Activated CD4-positive, alpha-beta T cell treated with anti-CD3 and anti-CD28 coated beads, Interleukin-10, Interleukin-2, amounts not matched to agents 100 ng/mL and 50 ng/mL, durations not matched to agents 16 hours and 8 hours (primary cell): Measurements from ENCODE around the gene GDPD4.

Experiments used
- DNase-seq: peaks from one replicate; pipeline ENCODE4 v3.0.0-alpha.2; 2020

Gene GDPD4

DNA sequence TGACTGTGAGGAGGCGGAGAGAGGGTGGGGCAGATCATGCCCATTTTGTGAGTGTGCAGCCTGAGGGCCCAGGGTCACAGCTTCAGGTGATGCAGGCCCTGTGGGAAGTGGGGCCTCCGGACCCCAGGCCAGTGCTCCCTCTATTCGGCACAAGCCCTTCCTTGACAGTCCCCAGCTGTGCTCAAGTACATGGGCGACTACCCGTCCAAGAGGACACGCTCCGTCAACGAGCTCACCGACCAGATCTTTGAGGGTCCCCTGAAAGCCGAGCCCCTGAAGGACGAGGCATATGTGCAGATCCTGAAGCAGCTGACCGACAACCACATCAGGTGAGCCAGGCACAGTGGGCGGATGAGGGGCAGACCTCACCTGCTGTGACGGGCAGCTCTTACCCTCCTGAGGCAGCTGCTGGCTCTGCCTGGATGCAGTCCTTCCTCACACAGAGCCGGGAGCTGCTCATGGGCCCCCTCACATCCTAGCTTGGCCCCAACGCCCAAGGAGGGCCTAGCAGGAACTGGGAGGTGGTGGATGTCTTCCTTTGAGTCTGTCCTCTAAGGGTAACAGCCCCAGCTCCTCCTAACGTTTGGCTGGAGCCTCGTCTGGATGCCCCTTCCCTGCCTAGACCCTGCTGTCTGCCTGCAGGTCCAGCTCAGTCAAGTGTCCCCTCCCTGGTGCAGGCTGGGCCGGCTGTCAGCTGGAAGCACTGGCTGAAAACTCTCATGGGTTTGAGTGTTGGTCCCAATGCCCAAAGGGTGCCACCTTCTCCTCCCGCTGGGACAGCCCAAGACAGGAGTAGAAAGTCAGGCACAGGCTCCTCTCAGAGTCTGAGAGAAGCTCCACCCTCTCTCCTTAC is 97.4 kb downstream of the GDPD4 start:
- no peak for DNase-seq

DNA sequence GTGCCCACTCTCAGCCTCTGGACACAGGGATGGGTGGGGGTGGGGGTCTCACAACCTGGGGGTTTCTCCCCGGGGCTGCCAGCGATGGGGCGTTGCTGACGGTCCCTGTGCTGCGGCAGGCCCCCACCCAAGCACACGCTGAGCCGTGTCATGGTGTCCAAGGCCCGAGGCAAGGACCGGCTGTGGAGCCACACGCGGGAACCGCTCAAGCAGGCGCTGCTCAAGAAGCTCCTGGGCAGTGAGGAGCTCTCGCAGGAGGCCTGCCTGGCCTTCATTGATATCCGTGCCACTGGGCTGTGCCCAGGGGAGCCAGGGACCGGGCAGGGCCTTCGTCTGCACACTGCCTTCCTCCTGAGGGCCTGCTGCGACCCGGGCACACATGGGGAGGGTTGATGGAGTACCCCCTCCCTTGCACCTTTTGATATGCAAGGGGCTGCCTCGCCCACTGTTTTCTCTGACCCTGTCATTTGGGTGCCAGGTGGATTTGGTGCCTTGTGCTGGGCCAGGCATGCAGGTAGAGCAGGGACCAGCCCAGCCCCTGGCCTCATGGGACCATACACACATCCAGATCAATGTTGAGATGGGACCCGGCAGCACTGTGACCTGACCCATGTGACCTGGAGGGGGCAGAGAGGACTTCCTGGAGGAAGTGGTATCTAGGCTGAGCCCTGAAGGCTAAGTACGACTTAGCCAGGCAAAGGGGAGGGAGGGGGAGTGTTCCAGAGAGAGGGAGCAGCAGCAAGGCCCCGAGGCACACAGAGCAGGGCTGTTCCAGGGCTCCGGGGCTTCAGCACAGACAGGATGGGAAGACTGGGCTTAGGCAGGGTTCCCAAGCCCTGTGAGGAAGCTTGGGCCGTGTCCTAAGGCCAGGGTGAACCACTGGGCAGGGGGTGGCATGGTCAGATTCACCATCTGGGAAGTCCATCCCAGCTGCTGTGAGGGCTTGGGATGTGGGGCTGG is 98.3 kb downstream of the GDPD4 start:
- no peak for DNase-seq

DNA sequence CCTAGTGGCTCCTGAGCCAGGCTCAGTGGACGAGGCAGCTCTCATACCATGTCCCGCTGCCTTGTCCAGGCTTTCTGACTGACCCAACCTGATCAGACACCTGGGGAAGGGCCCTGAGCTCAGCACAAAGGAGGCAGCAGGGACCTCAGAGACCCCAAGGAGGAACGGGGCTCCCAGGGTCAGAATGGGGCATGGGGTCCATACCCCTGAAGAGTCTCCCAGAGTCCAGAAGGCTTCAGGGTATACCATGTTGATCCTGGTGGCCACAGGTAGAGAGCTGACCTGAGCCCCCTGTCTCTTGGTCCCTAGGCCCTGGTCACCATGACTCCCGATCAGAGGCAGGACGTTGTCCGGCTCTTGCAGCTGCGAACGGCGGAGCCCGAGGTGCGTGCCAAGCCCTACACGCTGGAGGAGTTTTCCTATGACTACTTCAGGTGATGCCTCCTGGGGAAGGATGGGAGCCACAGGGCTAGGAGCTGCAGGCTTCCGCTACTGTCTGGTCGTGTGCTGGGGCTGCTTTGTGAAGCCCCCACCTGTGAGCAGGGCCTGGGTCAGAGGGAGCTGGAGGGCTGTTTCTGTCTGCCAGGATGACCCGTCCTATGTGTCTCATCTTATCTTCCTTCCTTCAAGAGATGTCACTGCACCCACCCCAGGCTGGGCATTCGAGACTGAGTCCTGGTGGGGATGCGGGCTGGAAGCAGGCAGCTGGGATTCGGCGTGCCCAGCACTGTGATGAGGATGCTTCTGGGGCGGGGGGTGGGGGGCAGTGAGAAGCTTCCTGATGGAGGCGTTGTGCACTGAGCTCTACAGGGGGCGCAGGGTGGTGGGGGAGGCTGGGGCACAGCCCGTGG is 99.3 kb downstream of the GDPD4 start:
- no peak for DNase-seq

DNA sequence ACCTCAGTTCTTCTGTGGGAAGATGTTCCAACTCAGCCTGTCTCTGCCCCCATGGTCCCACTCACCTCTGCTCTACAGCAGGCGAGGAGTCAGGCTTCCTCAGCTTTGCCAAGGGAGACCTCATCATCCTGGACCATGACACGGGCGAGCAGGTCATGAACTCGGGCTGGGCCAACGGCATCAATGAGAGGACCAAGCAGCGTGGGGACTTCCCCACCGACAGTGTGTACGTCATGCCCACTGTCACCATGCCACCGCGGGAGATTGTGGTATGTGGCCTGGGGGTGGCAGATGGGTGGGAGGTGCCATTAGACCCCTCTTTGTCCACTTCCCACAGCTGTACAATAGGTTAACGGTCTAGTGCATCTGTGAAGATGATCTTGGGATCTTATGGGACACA is 100.1 kb downstream of the GDPD4 start:
- DNase-seq, result no peak

DNA sequence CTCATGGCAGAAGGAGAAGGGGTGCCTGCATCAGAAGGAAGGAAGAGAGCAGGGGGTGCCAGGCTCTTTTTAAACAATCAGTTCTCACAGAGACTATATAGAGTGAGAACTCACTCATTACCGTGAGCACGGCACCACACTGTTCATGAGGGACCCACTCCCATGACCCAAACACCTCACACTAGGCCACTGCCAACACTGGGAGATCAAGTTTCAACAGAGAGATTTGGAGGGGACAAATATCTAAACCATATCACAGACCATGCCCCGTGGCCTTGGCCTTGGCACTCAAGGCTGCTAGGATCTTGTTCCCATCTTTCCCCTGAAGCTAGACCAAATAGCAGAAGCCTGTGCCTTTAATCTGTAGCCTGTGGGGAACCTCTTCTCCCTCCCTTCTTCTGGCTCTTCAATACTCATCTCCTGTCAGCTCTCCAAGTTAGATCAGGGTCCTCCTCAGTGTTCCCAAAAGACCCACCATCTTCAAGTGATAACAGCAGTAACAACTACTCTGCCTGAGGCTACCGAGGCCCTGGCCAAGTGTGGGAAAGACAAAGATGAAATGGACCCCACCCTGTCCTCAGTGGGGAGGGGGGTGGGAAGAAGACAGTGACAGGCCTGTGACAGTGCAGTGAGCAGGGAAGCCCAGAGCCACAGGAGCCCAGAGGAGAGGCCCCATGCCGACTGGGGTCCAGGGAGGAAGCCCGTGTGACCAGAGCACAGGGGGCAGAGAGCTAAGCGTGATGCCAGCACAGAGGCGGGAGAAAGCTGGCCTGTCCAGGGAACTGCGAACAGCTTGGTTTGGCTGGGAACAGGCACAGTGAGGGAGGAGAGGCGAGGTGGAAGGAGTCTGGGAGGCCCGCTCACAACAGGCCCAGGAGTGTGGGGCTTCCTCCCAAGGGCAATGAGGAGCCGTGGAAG is 100.9 kb downstream of the GDPD4 start:
- no peak for DNase-seq

DNA sequence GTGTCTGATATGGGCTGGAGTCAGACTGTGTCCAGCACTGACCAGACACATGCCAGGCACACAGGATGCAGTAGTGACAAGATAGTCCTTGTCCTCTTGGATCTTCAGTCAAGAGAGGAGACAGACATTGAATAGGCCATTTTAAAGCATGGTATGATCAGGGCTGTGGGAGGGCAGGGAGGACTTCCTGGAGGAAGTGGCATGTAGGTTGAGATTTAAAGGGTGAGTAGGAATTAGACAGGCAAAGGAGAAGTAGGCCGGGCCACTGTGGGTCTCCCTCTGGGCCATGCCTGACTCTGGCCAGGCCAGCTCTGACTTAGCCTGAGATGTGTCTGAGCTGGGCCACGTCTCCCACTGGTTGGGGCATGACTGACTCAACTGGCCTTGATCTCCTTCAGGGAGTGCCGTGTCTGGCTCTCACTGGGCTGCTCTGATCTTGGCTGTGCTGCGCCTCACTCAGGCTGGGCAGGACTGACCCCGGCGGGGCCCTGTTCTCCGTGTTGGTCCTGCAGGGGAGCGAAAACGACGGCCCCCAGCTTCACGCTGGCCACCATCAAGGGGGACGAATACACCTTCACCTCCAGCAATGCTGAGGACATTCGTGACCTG is 102.2 kb downstream of the GDPD4 start:
- no peak for DNase-seq

DNA sequence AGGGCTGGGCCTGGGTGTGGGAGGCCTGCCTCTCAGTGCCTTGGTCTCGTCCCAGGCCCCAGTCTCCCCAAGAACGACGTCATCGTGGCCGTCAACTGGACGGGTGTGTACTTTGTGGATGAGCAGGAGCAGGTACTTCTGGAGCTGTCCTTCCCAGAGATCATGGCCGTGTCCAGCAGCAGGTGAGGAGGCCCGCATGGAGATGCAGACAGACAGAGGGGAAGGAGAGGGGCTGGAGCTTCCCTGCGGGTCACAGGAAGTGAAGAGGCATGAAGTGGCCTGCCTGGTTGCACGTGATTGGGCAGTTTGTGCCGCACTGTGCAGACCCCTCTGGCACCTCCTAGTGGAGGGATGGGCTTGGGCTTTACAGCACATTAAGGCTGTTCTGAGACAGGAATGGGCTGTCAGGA is 103.0 kb downstream of the GDPD4 start:
- DNase-seq, result peak; percentile 46

DNA sequence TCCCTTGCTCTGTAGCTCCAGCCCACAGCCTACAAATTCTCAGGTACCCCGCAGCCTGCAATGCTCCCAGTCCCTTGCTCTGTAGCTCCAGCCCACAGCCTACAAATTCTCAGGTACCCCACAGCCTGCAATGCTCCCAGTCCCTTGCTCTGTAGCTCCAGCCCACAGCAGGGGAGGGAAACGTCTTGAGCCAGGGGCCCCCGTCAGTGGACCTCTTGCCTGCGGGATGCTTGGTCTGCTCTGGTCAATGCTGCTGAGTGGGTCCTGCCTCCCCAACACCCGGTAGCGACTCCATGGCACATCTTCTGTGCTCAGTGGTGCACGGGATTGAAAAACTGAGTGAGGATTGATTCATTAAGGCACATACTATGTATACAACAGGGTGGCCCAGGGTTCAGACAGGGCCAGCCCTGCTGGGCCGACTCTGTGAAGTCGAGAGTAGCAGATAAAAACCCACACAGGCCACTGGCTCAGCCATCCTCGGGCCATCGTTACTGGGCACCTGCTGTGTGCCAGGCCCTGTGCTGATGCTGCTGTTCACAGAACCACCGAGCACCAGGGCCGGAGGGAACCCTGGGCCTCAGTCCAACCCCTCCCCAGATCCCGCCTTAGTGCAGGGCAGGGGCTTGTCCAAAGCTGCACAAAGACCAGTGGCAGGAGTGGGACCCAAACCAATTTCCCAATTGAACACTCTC is 103.7 kb downstream of the GDPD4 start:
- no peak for DNase-seq

DNA sequence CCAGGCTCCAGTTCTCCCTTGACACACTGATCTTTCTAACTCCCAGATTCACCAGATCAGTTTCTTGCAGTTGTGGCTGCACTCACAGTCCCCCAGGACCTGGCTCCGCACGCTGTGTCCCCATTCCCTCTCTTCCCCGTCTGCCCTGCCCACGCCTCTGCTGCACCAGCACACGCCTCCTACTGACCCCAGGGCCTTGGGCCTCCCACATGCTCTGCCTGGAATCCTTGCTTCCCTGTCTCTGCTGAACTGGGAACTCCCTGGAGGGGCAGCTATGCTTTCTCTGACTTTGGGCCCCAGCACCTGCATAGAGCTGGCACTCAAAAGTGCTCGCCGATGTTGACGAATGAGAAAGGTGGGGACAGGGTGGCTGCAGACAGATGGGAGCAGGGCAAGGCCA is 104.5 kb downstream of the GDPD4 start:
- DNase-seq, result no peak

DNA sequence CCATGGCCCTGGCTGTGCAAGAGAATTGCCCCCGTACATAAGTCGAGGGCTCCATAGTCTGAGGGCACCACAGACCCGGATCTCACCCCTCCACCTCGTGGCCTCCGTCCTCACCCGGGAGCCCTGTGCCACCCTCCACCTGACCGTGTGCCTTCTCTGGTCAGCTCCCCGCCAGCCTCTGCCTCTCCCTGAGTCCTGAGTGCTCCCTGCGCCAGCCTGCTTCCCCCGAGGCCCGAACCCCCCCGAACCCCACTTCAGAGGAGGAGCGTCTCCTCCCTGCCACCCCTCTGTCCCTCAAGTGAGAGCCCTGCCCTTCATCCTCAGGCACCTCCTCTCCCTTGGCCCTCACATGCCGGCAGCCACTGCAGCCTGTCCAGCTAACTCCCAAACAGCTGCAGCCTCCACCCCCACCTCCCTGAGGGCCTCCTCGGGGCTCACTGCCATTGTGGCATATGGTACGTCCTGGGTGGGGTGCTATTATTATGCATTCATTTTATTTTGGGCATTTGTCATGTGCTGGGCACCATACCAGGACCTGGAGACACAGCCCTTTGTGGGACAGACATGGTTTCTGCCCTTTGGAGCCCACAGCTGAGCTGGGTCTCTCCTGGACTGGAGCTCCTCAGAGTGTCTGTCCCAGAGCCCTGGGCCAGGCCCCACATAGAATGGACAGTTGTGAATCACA is 106.3 kb downstream of the GDPD4 start:
- no peak for DNase-seq

DNA sequence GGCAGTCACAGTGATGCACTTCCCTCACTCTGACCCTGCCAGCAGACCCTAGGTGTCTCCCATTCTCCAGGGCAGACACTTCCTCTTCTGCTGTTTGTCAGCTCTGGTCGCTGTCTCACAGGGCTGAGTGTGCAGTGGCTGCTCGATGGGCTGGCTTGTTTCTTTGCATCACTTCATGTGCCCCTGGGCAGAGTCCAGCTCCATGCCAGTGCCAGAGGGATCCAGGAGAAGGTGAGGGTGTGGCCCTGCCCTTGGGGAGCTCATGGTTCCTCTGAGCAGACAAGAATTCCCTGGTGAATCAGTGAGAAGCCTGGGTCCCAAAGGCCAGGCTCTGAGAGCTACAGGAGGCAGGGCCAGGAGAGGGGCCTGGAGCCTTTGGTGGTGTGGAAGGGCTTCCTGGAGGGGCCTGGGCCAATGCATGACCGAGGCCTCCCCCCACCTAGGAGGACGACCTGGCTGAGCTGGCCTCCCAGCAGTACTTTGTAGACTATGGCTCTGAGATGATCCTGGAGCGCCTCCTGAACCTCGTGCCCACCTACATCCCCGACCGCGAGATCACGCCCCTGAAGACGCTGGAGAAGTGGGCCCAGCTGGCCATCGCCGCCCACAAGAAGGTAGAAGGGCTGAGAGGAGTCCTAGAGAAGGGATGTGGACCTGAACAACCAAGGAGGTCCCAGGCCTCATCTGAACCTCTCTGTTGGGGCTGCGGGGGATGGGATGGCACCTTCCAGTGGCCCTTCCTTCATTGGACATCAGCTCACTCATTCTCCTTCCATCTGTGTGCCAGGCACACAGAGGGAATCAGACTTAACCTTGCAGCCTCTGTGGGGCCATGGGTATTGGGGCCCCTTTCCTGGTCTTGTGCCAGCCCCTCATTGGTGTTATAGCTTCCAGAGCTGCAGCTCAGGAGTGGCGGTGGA is 107.3 kb downstream of the GDPD4 start:
- DNase-seq, result no peak

DNA sequence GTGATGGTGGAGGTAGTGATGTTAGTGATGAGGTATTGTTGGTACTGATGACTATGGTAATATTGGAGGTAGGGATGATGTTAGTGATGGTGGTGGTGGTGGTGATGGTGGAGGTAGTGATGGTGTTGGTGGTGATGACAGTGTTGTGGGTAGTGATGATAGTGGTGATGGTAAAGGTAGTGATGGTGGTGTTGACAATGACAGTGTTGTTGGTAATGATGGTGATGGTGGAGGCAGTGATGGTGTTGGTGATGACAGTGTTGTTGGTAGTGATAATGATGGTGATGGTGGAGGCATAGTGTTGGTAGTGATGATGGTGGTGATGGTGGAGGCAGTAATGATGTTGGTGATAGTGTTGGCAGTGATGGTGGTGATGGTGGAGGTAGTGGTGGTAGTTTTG is 108.3 kb downstream of the GDPD4 start:
- no peak for DNase-seq

DNA sequence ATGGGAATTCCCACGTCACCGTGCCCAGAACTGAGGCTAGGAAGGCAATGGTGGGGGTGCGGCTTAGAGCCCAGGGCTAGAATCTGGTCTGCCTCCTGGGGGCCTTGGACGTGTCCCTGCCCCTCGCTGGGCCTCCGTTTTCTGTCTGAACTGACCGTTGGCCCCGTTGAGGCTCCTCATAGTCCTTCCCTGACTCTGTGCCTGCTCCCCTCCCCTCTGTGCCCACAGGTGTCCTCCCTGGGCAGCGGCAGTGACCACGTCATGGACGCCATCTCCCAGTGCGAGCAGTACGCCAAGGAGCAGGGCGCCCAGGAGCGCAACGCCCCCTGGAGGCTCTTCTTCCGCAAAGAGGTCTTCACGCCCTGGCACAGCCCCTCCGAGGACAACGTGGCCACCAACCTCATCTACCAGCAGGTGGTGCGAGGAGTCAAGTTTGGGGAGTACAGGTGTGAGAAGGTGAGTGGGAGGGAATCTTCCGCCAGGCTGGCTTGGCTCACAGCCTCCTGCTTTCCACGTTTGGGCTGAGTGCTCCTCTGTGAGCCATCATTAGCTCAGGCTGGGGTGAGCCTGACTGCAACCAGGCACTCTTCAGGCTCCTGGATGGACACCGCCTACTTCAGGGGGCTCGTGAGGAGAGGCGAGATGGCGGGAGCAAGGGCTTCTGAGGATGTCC is 109.5 kb downstream of the GDPD4 start:
- DNase-seq, result peak; percentile 49

DNA sequence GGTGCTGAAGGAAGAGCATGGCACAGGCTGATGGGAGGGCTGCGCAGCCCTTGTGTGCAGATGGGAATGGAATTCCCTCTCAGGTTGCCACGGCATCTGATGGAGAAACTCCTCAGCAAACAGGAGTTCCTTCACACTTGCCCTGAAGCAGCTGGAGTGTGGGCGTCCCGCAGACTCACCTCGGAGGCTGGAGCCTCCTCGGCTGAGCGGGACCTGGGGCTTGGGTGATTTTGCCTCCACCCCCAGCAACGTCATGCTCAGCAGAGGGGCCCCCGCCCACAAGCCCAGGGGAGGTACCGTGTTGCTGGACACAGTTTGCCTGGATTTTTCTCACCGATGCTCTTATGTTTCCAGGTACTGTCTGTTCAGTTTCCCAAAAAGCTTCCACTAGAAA is 110.1 kb downstream of the GDPD4 start:
- DNase-seq, result no peak

DNA sequence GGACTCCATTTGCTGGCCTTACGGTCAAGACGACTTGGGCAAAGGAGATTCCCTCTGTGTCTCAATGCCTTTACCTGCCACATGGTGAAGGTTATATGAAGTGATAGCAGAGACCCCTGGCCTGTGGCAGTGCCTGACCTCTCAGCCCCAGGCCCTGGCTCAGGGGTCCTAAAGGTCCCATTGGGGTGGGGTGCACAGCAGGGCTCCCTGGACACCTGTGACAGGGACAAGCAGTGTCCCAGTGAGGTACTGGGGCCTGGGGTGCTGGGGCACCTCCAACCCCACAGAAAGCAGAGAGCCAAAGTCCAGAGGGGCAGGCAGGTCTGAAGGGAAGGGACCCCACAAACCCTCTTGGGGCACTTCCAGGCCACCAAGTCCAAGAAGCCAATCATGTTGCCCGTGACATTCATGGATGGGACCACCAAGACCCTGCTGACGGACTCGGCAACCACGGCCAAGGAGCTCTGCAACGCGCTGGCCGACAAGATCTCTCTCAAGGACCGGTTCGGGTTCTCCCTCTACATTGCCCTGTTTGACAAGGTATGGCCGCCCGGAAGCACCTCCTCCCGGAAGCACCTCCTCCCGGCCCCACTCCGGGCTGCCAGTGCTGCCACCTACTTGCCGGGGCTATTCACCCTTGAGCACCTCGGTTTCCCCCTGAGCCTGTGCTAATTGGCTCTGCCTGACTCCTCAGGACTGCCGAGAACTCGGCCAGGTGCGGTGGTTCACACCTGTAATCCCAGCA is 111.0 kb downstream of the GDPD4 start:
- no peak for DNase-seq

DNA sequence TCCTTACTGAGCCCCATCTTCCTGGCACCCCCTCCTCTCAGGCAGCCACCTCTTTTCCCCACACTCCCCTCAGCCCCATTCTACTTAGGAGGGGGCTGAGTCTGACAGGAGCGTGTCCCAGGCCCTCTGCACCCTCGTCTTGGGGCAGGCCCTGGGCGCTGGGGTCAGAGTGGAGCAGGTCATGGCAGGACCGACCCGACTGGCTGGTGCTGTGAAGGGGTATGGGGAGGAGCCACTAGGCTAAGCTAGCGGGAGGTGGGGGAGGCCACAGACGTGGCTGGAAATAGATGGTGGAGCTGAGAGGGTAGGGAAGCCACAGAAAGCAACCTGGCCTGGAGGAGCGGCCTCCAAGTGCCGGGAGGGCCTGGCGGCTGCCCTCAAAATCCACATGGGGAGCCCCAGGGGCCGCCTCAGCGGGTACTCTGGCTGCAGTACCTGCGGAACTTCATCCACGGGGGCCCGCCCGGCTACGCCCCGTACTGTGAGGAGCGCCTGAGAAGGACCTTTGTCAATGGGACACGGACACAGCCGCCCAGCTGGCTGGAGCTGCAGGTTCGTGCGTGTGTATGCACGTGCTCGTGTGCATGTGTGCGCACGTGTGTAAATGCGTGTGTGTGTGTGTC is 111.8 kb downstream of the GDPD4 start:
- no peak for DNase-seq
